HG02678 (cell line): Measurements from ENCODE around the gene PTPN21.

Experiments
- ATAC-seq: cut with Tn5 transposase; IDR thresholded peaks from one replicate; pipeline ENCODE4 v1.9.1; 2021; ENCODE audit warnings: mild to moderate bottlenecking, moderate library complexity; ENCODE audit not compliant: unreplicated experiment

The PTPN21 gene

GRCh38 chr14:88554457-88555286 is at the start of gene PTPN21:
Gene PTPN21 (minus strand): TSS chr14:88555007. CDS start chr14:88550417, 4,590 bp downstream.
- ATAC-seq: peak; percentile 37

GRCh38 chr14:88604212-88604611 is 49.4 kb upstream of the PTPN21 start:
- no peak for ATAC-seq

- ATAC-seq: peak; percentile 92
Measured at GRCh38 chr14:88599761-88600439, 45.1 kb upstream of the PTPN21 start.

GRCh38 chr14:88599326-88599725 is 44.5 kb upstream of the PTPN21 start:
- peak; percentile 27 for ATAC-seq

- no peak for ATAC-seq
Measured at GRCh38 chr14:88598097-88598675, 43.4 kb upstream of the PTPN21 start.

- ATAC-seq: no peak
Measured at GRCh38 chr14:88597601-88598000, 42.8 kb upstream of the PTPN21 start.

- no peak for ATAC-seq
Measured at GRCh38 chr14:88597038-88597437, 42.2 kb upstream of the PTPN21 start.

- ATAC-seq: no peak
Measured at GRCh38 chr14:88592031-88592430, 37.2 kb upstream of the PTPN21 start.

GRCh38 chr14:88590173-88590572 is 35.4 kb upstream of the PTPN21 start:
- no peak for ATAC-seq

GRCh38 chr14:88588081-88588480 is 33.3 kb upstream of the PTPN21 start:
- no peak for ATAC-seq

- ATAC-seq: no peak
Measured at GRCh38 chr14:88584451-88584850, 29.6 kb upstream of the PTPN21 start.

- ATAC-seq: no peak
Measured at GRCh38 chr14:88576222-88576621, 21.4 kb upstream of the PTPN21 start.

- no peak for ATAC-seq
Measured at GRCh38 chr14:88572117-88572516, 17.3 kb upstream of the PTPN21 start.

GRCh38 chr14:88568196-88568595 is 13.4 kb upstream of the PTPN21 start:
- ATAC-seq: no peak

- no peak for ATAC-seq
Measured at GRCh38 chr14:88565427-88565826, 10.6 kb upstream of the PTPN21 start.

- ATAC-seq: no peak
Measured at GRCh38 chr14:88563845-88564244, 9.0 kb upstream of the PTPN21 start.

- peak; percentile 94 for ATAC-seq
Measured at GRCh38 chr14:88562831-88563686, 8.3 kb upstream of the PTPN21 start, which contains the start of gene ZC3H14. Gene ZC3H14 (plus strand): TSS chr14:88563037. CDS start chr14:88563134, 97 bp downstream.

- ATAC-seq: no peak
Measured at GRCh38 chr14:88562532-88562830, 7.7 kb upstream of the PTPN21 start.

GRCh38 chr14:88559852-88560251 is 5.0 kb upstream of the PTPN21 start:
- no peak for ATAC-seq

- ATAC-seq: no peak
Measured at GRCh38 chr14:88556581-88556980, 1.8 kb upstream of the PTPN21 start.

GRCh38 chr14:88553886-88554456 is 836 bp downstream of the PTPN21 start:
- no peak for ATAC-seq
